Body of pancreas (tissue), 4 donors: ENCODE data around the gene CRACDL.

Source experiments
- CTCF ChIP-seq, 7 experiments: fragments of 450-650 bp in 4 of 7; fragments of 200-600 bp in 3 of 7; sonication (generic) in 3 of 7; IDR thresholded peaks; one replicate each; pipeline ENCODE4 v1.5.1; 2016 to 2019; ENCODE audit warnings: antibody characterized with exemption in 7 of 7
- POLR2A ChIP-seq, 3 donors: fragments of 450-650 bp; IDR thresholded peaks; one replicate each; pipeline ENCODE4 v1.6.1; 2016; ENCODE audit warnings: antibody characterized with exemption in 3 of 3, mild to moderate bottlenecking in 2 of 3

- TF ChIP-seq CTCF (IDR thresholded peaks at IDR 0.05) (peak in 2 of 7 experiments; percentile 19 to 28), POLR2A (IDR thresholded peaks at IDR 0.05) (peak in 1 of 3 donors; percentile 9)
These were observed 66.2 kb downstream of the CRACDL start for GRCh38 chr2:98869870-98870269.
